Epidermal melanocyte (primary cell): ENCODE data around the gene MAD1L1.

Experiments used
- DNase-seq: peaks from one replicate; pipeline ENCODE4 v3.0.0; 2011; ENCODE audit warnings: low spot score; ENCODE audit not compliant: insufficient read length

Gene MAD1L1

DNA sequence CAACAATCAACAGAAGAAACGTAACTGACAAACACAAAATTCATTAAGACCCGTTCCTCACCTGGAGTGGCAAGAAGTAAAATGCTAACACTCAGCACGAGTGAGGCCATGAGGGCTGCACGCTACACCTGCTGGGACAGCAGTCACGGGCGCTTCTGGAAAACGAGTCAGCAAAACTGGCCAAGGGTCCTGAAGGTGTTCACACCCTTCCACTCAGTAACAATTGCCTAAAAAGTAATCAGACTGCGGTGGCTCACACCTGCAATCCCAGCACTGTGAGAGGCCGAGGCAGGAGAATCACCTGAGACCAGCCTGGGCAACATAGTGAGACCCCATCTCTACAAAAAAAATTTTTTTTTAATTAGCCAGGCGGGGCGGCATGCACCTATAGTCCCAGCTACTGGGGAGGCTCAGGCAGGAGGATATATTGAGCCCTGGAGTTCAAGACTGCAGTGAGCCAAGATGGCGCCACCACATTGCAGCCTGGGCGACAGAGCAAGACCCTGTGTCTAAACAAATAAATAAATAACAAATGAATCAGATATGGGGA is 199.1 kb downstream of the MAD1L1 start:
- no peak for DNase-seq

DNA sequence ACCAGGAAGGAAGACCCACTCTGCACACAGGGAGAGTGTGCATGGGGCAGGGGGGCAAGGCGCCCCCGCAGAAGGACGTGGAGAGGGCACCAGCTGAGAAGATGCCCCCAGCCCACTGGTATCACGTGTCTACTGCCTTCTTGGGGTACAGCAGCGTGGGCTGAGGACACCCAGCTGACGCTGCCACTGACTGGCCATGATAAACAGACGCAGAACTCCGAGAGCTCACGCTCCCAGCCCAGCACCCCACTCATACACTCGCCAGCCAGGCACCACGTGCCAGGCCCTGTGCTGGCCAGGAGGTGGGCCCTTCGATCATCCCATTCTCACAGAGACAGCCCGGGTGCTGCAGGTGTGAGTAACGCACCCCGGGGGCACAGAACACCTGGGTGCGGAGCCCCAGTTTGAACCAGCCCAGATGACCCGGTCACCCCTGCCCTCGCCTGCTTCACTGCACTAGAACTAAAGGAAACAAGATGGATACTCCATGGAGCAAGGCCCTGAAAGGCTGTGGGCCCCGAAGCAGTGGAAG is 199.8 kb downstream of the MAD1L1 start:
- DNase-seq: no peak

DNA sequence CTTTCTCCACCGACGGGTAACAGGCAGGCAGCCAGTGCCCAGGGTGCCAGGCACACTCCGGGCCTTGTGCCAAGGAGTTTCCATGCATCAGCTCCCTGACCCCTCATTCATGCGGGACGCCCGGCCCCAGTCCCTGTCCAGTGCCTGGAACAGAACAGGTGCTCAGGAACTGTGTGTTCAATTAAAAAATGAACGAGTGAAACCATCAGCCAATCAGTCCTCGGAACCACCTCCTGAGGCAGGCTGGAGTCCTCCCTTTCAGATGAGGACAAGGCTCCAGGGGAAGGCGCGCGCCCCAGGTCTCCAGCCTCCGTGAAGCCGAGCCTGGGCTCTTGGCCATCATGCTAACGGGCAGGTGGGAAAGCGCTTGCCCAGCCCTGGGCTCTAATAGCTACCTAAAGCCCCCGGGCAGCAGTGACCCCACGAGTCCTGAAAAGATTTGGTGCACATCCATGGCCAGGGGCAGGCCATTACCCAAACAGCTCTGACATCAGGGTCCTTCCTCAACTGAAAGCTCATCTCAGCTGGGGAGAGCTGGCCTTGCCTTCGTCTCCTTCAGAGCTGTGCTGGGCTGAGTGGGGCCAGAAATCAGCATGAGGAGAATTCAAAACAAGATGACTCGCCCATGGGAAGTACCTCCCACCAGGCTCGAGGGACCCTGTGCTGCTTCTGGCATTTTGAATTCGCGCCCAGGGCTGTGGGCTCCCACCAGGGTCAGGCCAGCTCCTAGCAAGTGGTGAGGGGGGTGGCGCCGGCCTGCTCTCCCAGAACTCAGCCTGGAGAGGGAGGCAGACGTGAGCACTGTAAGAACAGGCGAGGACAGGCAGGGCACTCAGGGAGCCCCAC is 200.5 kb downstream of the MAD1L1 start:
- no peak for DNase-seq

DNA sequence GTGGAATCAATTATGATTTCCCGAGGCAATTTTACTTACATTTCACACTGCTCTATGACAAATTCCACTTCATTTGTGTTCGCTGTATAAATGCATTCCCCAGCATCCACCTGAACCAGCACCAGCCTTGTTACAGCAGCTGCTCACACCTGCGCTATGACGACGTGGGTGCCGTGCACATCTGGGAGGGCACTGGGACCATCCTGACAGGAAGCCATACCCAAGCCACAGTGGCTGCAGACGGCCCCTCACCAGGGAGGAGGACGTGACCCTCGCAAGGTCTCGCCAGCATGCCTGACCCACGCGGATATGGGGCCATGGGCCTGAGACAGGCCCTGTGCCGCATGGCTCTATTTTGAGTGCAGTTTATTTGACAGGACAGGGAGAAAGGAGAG is 201.3 kb downstream of the MAD1L1 start:
- no peak for DNase-seq

DNA sequence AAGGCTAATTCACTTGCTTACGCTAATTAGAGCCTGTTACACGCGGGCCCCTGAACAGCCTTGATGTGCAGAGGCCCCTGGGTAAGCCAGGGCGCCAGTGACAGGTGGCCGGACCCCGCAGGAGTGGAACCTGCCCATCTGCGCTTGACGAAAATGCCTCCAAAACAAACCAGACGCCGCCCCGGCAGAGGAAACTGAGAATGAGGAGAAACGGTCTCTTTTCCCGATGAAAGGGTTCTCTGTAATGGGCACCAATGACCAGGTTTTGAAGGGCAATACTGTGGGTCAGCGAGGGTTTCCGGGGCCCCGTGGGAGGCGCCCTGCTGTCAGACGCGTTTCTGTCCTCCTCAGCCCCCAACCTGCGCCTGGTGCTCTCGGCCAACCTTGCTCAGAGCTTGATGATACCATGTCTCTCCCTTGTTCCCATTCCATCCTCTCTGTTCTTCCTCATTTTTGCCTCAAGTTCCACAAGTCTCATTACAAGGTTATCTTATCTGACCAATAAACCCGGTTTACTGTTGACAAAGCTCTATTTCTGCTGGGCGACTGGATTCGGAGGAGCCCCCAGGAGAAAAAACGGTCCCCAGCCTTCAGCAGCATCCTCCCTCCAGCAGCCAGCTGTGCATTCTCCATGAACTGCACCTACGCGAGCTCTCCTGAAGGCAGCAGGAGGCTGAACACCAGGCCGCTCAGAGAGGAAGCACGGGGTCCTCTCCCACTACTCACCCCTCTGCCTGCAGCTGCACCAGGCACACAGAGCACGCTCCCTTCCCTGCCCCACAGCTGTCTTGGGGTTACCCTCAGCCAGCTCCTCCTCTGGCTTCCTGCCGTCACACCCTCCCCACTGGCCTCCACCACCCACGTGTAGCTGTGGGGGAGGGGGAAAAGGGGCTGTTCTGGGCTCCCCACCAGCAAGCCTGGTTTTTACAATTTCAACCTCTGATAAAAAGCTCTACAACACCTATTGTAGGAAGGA is 202.0 kb downstream of the MAD1L1 start:
- no peak for DNase-seq

DNA sequence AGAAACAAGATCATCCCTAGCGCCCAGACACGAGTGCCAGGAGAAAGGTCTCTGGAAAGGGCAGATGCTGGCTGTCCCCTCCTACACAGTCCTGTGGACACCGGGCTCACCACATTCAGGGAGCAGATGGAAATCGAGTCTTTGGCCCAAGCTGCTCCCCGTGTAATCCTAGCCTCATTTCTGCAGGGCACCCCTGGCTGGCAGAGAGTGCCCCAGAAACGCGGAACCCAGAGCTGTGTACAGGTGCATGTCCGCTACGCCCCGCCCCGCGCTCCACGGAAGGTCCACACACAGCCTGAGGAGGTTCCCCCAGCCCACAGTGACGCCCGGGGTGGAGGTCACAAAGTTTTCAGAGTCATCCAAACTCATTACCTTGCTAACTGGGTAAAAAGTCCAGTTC is 202.8 kb downstream of the MAD1L1 start:
- DNase-seq: no peak

DNA sequence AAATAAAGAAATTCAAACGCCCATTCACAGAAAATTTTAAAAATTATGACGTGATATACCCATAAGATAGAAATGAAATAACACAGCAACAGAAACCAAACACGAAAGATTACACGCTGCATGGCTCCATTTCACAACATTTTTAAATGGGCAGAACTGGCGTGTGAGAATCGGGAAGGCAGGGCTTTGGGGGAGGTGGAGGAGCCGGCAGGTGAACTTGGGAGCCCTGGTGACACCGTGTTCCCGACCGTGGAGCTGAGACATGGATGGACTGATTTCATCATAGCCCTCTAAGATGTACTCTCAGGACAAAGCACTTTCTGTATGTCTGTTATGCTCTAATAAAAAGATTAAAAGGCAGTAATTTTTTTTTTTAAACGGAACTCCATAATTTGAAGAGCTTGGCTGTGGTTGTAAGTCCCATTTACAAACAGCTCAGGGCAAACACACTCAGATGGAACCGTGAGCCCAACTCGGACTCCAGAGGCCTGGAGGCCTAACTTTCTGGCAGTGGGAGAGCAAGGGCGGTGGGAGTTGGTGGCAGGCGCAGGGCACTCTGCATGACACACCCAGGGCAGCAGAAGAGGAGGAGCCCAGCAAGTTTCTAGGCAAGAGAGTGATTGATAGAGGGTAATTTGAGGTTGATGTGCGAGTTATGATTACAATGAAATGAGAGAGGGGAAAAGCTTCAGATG is 203.4 kb downstream of the MAD1L1 start:
- no peak for DNase-seq

DNA sequence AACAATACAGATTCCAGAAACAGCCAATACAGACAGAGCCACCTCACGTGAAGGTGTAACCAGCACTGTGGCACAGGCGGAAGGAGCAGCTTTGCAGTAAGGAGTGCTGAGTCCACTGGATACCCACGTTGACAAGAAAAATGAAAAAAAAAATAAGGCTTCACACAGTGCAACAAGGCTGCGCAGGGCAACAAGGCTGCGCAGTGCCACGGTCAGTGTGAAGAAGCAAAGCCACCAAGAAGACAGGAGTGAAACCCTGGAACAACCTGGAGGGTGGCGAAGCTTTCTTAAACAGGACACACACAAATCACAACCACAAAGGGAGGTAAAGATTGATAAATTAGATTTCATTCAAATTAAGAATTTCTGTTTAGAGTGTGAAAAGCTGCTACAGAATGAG is 204.0 kb downstream of the MAD1L1 start:
- no peak for DNase-seq

DNA sequence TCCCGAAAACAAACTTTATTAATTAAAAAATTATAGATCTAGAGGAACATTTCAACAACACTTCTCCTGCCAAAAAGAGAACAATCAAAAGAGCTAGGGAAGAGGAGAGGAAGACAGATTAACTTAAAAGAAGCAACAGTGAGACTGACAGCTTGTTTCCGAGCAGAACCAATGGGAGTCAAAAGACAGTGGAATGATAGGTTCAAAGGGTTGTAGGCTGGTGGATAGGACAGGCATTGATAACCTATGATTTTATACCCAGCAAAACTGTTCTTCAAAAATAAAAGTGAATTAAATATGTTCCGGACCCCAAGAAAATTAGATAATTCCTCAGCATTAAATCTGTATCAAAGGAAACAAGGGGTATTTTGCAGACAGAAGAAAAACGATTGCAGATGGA is 207.6 kb downstream of the MAD1L1 start:
- no peak for DNase-seq

DNA sequence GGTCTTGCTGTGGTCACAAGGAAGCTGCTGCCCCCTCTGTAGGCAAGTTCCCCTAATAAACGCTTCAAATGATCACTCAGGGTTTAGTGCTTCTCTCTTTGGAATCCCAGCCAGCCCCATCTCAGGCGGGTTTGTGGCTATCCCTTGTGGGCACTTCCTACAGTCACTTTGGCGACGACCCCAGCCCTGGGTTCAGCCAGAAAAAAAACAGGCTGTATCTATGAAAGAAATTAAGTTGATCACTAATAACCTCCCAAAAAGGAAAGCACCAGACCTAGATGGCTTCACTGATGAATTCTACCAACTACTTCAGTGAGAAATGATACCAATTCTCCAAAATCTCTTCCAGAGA is 208.2 kb downstream of the MAD1L1 start:
- DNase-seq: no peak

DNA sequence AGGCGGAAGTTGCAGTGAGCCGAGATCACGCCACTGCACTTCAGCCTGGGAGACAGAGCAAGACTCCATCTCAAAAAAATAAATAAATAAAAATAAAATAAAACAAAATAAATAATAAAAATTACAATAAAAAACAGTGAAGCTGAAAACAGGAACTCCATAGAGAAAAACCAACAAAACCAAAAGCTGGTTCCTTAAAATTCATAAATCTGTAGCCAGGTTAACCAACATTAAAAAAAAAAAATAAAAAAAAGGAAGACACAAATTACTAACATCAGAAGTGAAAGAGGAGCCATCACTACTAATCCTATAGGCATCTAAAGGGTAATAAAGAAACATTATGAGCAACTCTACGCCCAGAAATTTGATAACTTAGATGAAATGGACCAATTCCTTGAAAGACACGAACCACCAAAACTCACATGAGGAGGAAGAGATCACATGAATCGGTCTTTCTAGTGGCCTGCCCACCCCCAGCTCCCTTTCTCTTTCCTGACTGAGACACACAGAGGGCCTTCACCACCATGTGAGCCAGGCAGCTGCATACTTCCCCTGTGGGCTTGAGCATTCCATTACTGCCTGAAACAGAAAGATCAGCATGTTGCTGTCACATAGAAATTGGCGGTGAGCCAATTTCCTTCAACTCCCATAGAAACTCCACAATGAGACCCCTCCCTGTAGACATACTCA is 208.7 kb downstream of the MAD1L1 start:
- peak; percentile 76 for DNase-seq

DNA sequence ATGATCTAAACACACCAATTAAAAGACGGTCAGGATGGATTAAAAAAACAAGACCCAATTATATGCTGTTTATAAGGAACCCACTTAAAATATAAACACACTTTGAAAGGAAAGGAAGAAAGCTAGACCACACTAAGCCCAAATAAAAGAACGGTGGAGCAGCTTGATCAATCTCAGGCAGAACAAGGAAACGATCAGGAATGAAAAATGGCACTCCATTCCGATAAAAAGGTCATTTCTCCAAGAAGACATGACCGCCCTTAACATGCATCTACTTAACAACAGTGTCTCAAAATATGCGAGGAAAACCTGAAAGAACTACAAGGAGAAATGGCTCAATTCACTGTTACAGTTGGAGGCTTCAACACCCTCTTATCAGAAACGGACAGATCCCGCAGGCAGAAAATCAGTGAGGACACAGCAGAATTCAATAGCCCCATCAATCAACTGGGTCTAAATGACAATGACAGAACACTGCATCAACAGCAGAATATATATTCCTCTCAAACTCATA is 210.0 kb downstream of the MAD1L1 start:
- no peak for DNase-seq

DNA sequence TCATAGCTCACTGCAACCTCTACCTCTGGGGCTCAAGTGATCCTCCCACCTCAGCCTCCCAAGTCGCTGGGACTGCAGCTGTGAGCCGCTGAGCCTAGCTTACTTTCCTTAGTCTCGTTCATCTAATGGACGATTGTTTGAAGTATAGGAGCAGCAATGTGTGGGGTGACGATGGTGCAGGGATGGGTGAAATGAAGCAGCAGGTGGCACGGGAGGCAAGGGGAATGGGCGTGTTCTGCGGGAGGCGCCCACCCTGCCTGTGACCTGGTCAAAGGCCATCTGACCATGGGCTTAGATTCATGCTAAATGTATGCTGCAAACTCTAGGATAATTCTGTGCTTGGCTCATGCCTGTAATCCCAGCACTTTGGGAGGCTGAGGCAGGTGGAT is 210.7 kb downstream of the MAD1L1 start:
- DNase-seq: no peak

DNA sequence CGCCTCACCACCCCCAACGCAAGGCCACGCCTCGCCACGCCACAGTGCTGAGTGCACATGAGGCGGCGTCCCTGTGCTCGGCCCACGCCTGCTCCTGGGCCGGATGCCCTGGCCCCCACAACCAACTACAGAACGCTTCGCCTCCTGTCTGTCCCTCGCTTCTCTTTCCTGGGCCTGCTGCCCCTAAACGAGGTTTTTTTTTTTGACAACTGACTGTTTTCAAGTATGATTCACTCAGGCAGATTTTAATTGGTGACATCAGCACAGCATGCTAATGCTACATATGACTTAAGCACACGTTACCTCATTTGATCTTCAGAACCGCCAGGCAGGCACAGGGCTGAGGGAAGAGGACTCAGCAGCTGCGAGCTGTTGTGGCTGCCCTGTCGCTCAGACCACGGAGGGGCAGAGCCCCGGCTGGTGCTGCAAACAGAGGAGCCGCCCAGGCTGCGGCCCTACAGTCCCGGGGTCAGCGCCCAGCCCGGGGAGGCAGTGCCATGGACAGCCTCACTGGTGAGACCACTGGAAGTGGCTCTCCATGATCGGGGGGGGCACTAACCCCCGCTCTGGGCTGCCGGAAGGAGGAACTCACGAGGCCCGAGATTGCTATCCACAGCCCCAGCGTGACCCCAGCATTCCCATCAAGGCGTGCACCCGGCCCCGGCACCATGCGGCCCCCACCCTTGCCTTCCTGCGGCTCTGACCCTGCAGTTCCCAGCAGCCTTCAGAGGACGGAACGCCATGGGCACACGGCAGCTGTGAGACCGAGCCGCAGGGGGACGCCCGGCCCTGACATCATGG is 212.8 kb downstream of the MAD1L1 start:
- DNase-seq: no peak

DNA sequence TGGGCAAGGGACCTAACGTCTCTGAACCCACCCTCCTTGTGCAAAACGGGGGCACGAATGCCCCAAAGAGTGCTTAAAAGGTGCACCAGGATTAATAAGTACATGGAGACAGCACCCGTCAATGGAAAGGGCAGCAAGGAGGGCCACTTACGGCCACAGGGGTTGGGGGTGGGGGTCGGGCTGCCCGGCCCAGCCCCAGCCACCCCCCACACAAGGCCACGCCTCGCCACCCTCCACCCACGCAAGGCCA is 213.4 kb downstream of the MAD1L1 start:
- no peak for DNase-seq

DNA sequence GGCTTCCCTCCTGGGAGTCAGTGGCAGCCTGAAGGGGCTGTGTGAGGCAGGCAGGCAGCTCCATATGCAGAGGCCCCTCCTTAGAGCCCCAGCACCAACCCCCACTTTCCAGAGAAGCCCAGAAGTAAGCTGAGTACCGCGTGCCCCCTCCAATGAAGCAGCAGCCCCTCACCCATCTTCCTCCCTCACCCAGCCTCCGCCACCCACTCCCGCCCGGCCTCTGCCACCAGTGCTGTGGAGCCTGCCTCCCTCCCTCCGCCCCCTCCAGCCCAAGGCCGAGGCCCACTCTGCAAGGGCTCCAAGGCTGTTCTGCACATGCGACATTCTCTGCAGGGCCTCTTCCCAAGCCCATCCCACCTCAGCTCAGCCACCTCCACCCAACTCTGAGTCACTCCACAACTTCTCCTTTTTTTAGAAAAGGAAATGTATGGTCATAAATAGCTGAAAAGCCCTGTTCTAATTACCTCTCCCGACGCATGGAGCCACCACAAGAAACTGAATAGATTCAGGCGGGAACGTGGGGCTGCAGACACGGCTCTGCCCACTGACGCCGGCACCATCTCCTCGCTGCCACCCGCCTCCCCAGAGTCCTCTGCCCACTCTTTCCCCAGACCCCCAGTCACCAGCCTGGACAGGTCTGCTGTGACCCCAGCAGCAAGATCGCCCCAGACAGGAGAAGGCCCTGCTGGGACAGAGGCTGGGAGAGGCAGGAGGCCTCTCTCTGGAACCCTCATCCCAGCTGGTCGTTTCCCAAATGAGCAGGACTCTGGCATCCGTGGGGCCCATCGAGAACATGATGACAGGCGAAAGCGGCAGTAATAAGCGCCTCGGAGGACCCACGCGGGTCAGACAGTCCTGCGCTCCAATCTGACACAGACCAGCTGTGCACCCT is 213.9 kb downstream of the MAD1L1 start:
- DNase-seq: peak; percentile 70

DNA sequence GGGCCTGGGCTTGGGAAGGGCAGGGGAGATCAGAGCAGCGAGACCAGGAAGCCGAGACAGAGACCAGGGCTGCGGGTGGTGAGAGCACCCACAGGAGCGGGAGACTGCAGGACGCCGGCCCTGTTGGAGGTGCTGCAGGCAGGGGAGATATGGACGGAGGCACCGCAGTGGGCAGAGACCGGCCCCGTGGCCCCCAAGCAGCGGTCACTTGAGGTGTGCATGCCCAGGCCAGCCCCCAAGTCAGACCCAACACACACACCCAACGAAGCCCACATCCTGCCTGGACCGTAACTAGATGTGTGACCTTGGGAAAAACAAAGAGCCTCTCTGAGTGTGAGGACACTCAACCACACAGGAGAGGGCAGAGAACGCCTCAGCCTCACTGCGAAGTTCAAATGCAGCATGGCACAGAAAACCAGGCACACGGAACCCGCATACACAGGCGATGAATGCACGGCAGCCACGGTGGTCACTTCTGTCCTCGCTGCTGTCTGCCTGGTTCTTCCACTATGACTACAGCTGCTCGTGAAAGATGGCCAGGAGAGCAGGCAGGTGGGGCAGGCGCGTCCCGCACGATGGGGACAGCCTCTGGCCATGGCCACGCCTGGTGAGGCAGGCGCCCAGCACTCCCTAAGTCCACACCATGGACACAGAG is 214.7 kb downstream of the MAD1L1 start:
- no peak for DNase-seq

DNA sequence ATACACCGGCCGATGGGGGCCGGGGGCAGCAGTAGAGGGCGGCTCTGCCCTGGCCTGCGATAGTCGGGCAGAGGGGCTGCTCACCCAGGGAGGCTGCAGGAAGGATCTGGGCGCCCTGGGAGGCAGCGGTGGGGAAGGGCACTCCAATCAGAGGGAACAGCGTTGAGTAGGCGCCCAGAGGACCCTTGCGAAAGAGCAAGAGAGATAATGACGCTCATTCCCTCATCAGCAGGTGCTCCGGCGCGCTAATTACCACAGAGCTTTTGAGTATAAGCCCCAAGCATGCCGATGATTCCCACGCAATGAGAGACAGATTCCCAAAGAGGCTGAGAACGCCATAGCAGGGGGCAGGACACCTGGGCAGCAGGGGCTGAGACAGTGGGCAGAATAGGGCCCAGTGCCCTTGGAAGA is 215.3 kb downstream of the MAD1L1 start:
- no peak for DNase-seq
